ENCODE results near the gene DOK5.

DOK5 gene

DNA sequence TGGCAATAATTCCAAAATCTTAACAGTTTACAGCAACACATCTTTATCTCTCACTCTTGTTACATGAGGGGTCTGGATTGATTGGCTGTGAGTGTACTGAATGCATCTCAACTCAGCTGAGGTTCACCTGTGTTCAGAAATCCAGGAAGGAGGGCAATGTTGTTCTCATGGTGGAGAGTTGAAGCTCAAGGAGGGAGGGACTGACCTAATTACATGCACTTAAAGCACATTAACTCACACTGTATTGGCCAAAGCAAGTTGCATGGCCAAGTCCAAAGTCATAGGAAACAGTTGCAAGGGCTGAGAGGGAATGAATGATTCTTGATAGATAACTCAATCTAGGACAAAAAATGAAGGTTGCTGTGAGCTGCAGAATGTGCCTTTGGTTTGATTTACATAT is 102.2 kb downstream of the DOK5 start:
- H3K4me2 ChIP-seq (ENCODE audit: low read depth, low read length, poor library complexity, severe bottlenecking), result no peak overlapping the region
- no peak overlapping the region for H3K9ac ChIP-seq (ENCODE audit: low read length)
- H3K27me3 ChIP-seq (ENCODE audit: low read length), result peaks cover 2% of the 10 kb centered on the region; the same call in 1 of the 2 replicates
- no peak for TF ChIP-seq EZH2phosphoT487 (conservative IDR thresholded peaks at IDR 0.05; ENCODE audit: low read length)
- TF ChIP-seq, protein P1, sequence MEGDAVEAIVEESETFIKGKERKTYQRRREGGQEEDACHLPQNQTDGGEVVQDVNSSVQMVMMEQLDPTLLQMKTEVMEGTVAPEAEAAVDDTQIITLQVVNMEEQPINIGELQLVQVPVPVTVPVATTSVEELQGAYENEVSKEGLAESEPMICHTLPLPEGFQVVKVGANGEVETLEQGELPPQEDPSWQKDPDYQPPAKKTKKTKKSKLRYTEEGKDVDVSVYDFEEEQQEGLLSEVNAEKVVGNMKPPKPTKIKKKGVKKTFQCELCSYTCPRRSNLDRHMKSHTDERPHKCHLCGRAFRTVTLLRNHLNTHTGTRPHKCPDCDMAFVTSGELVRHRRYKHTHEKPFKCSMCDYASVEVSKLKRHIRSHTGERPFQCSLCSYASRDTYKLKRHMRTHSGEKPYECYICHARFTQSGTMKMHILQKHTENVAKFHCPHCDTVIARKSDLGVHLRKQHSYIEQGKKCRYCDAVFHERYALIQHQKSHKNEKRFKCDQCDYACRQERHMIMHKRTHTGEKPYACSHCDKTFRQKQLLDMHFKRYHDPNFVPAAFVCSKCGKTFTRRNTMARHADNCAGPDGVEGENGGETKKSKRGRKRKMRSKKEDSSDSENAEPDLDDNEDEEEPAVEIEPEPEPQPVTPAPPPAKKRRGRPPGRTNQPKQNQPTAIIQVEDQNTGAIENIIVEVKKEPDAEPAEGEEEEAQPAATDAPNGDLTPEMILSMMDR (IDR thresholded peaks at IDR 0.05; ENCODE audit: insufficient read depth, low read length, poor library complexity, severe bottlenecking), result no peak
- H3K79me2 ChIP-seq (ENCODE audit: insufficient read depth, low read length), result no peaks in the 10 kb centered on the region
- no peaks in the 10 kb centered on the region for H3K36me3 ChIP-seq (ENCODE audit: low read length)
- H2AFZ ChIP-seq (ENCODE audit: low read depth, low read length, severe bottlenecking), result no peak overlapping the region
- no peaks in the 10 kb centered on the region for H3K9me2 ChIP-seq (replicated peaks; ENCODE audit: insufficient read depth, low read length)
- H3K27ac ChIP-seq (ENCODE audit: low read depth, low read length), result no peak overlapping the region
- H4K20me1 ChIP-seq (ENCODE audit: low read depth, low read length), result no peaks in the 10 kb centered on the region
- H3K4me3 ChIP-seq (ENCODE audit: insufficient read depth, low read length, poor library complexity, severe bottlenecking), result no peak overlapping the region
- H3K9me3 ChIP-seq (ENCODE audit: insufficient read depth, low read length), result no peaks in the 10 kb centered on the region
- no peaks in the 10 kb centered on the region for H3F3A ChIP-seq (ENCODE audit: insufficient read depth)

DNA sequence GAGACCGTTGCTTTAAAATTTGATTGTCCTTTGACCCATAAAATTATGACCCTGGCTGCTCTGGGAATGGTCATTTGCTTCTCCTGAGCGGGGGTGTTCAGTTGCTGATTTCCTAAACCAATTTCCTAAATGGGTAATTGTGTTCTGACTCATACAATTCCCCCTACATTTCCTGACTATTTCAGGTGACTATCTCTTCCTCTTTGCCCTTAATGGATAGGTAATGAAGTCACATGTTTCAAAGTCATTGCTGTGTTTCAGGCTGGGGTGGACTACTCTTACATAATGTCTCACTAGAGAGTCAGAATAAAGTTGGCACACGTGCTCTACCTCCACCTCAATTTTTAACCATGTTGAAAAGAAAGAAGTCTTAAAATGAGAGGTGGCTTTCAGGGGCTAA is 109.8 kb downstream of the DOK5 start:
- Histone ChIP-seq H3K36me3 (ENCODE audit: low read length) (no peaks in the 10 kb centered on the region), H3K79me2 (ENCODE audit: insufficient read depth, low read length) (no peaks in the 10 kb centered on the region), H3K27me3 (ENCODE audit: low read length) (peaks cover 2% of the 10 kb centered on the region; the same call in 1 of the 2 replicates), H3K4me2 (ENCODE audit: low read depth, low read length, poor library complexity, severe bottlenecking) (no peak overlapping the region), H3K4me3 (ENCODE audit: insufficient read depth, low read length, poor library complexity, severe bottlenecking) (no peak overlapping the region), H3F3A (ENCODE audit: insufficient read depth) (no peaks in the 10 kb centered on the region), H3K9ac (ENCODE audit: low read length) (no peak overlapping the region), H2AFZ (ENCODE audit: low read depth, low read length, severe bottlenecking) (no peak overlapping the region), H3K9me2 (replicated peaks; ENCODE audit: insufficient read depth, low read length) (no peaks in the 10 kb centered on the region), H3K27ac (ENCODE audit: low read depth, low read length) (no peak overlapping the region), H4K20me1 (ENCODE audit: low read depth, low read length) (no peaks in the 10 kb centered on the region), H3K9me3 (ENCODE audit: insufficient read depth, low read length) (no peaks in the 10 kb centered on the region)
- TF ChIP-seq EZH2phosphoT487 (conservative IDR thresholded peaks at IDR 0.05; ENCODE audit: low read length), result no peak
- TF ChIP-seq, protein P1 (IDR thresholded peaks at IDR 0.05; ENCODE audit: insufficient read depth, low read length, poor library complexity, severe bottlenecking), result no peak

DNA sequence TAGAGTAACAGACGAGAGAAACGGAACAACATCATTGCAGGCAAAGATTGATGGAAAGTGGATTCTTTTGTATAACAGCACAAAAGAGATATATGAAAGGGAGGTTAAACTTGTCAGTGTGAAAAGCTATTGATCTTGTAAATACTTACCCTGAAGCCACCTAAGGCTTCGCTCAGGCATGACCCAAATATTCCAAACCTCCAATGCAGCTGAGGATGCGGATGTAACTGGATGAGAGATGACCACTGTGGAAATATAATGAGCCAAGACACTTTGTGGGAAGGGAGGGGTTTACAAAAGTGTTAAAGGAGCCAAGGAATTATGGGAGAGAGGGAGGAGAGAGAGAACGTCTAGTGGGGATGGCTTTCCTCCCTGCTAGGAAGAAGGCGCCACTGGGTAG is 112.0 kb downstream of the DOK5 start:
- no peaks in the 10 kb centered on the region for H4K20me1 ChIP-seq (ENCODE audit: low read depth, low read length)

More for the DNA sequence above, 112.0 kb downstream of the DOK5 start:
- no peak for TF ChIP-seq EZH2phosphoT487 (conservative IDR thresholded peaks at IDR 0.05; ENCODE audit: low read length)
- TF ChIP-seq, protein P1 (IDR thresholded peaks at IDR 0.05; ENCODE audit: insufficient read depth, low read length, poor library complexity, severe bottlenecking), result no peak
- Histone ChIP-seq H3K4me2 (ENCODE audit: low read depth, low read length, poor library complexity, severe bottlenecking) (no peak overlapping the region), H3K9me3 (ENCODE audit: insufficient read depth, low read length) (no peaks in the 10 kb centered on the region), H3F3A (ENCODE audit: insufficient read depth) (no peaks in the 10 kb centered on the region), H3K27ac (ENCODE audit: low read depth, low read length) (no peak overlapping the region), H3K4me3 (ENCODE audit: insufficient read depth, low read length, poor library complexity, severe bottlenecking) (no peak overlapping the region), H3K9ac (ENCODE audit: low read length) (no peak overlapping the region), H3K9me2 (replicated peaks; ENCODE audit: insufficient read depth, low read length) (no peaks in the 10 kb centered on the region), H2AFZ (ENCODE audit: low read depth, low read length, severe bottlenecking) (no peak overlapping the region), H3K27me3 (ENCODE audit: low read length) (no peaks in the 10 kb centered on the region), H3K79me2 (ENCODE audit: insufficient read depth, low read length) (no peaks in the 10 kb centered on the region), H3K36me3 (ENCODE audit: low read length) (no peaks in the 10 kb centered on the region)

All from SU-DHL-6 (cell line).